Measurements from ENCODE around the gene SMYD3.

SMYD3 gene

GRCh38 chr1:245995474-245995873, 511.6 kb downstream of the SMYD3 start:
- H3K27ac ChIP-seq (ENCODE audit: extremely low read depth, low read depth, low read length), result no peak overlapping the region
- POLR2A ChIA-PET, result no interaction called here
- no peaks in the 10 kb centered on the region for H3K4me1 ChIP-seq (ENCODE audit: control insufficient read depth, insufficient read depth, low read length)
- TF ChIP-seq ZNF350 (tag by site-specific recombination; IDR thresholded peaks at IDR 0.05) (no peak), ZNF302 (tag by site-specific recombination; IDR thresholded peaks at IDR 0.05; ENCODE audit: low read depth) (no peak), ZNF529 (tag by site-specific recombination; IDR thresholded peaks at IDR 0.05; ENCODE audit: insufficient replicate concordance) (no peak), ZNF513 (tag by site-specific recombination; IDR thresholded peaks at IDR 0.05) (no peak), ZNF488 (tag by site-specific recombination; IDR thresholded peaks at IDR 0.05) (no peak), ZFP3 (tag by site-specific recombination; IDR thresholded peaks at IDR 0.05; ENCODE audit: low read depth) (no peak), PRDM10 (tag by site-specific recombination; IDR thresholded peaks at IDR 0.05) (no peak), ZNF394 (tag by site-specific recombination; IDR thresholded peaks at IDR 0.05; ENCODE audit: borderline replicate concordance) (no peak), ZBTB10 (tag by site-specific recombination; IDR thresholded peaks at IDR 0.05) (no peak), ZNF366 (tag by site-specific recombination; conservative IDR thresholded peaks at IDR 0.05) (no peak), ZSCAN4 (tag by site-specific recombination; IDR thresholded peaks at IDR 0.05) (no peak), FEZF1 (tag by site-specific recombination; IDR thresholded peaks at IDR 0.05) (no peak), ZNF26 (tag by site-specific recombination; IDR thresholded peaks at IDR 0.05) (no peak), AEBP2 (tag by site-specific recombination; IDR thresholded peaks at IDR 0.05; ENCODE audit: borderline replicate concordance) (no peak), ZXDB (tag by site-specific recombination; IDR thresholded peaks at IDR 0.05) (no peak)
- no peaks in the 10 kb centered on the region for H3K36me3 ChIP-seq (ENCODE audit: control insufficient read depth in 2 of 2, insufficient read depth in 1 of 2, low read length in 2 of 2)
- CTCF ChIA-PET, result no interaction called here
- no peak overlapping the region for H3K4me3 ChIP-seq (ENCODE audit: low read depth, low read length)
- no peaks in the 10 kb centered on the region for H3K9me3 ChIP-seq (ENCODE audit: control insufficient read depth, insufficient read depth, low read depth, low read length)
